HG03039 (cell line): Measurements from ENCODE around the gene GNAS-AS1.
"Not testable (repeated sequence)": the region's sequence is repeated elsewhere in the genome, so short reads cannot be mapped to it uniquely, and the experiment has no call there.

ENCODE experiments used
- ATAC-seq: cut with Tn5 transposase; IDR thresholded peaks from one replicate; pipeline ENCODE4 v1.9.1; 2021; ENCODE audit warnings: mild to moderate bottlenecking, moderate library complexity; ENCODE audit not compliant: unreplicated experiment

The GNAS-AS1 gene

GRCh38 chr20:58838174-58838573 is 12.5 kb downstream of the GNAS-AS1 start:
- ATAC-seq: no peak

DNA sequence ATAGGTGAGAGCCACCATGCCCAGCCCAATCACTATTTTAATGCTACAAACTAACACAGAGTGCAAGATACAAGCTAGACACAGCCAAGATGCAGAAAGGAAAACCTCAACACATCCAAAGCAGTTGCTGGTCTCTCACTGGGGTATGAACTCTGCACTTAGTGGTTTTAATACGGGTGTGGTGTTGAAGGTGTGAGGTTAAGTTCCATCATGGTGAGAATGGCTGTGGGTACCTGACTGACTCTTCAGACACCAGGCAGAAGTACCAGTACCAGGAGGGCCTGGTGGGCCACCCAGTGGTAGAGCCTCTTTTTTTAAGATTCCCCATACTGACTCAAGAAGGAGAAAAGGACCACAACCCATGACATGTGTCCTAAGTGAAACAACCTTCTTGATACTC is 13.0 kb downstream of the GNAS-AS1 start:
- ATAC-seq: no peak

GRCh38 chr20:58836616-58837204 is 14.0 kb downstream of the GNAS-AS1 start:
- ATAC-seq: no peak

- no peak for ATAC-seq
These were observed 15.5 kb downstream of the GNAS-AS1 start for GRCh38 chr20:58835231-58835630.

- ATAC-seq: no peak
These were observed 16.8 kb downstream of the GNAS-AS1 start for GRCh38 chr20:58833921-58834320.

- no peak for ATAC-seq
These were observed 18.2 kb downstream of the GNAS-AS1 start for GRCh38 chr20:58832457-58832856.

GRCh38 chr20:58829531-58829941 is 21.2 kb downstream of the GNAS-AS1 start:
- no peak for ATAC-seq

- not testable (repeated sequence) for ATAC-seq
These were observed 21.9 kb downstream of the GNAS-AS1 start for GRCh38 chr20:58828804-58829203.

GRCh38 chr20:58828136-58828535 is 22.6 kb downstream of the GNAS-AS1 start:
- ATAC-seq: no peak

- ATAC-seq: no peak
These were observed 24.4 kb downstream of the GNAS-AS1 start for GRCh38 chr20:58826271-58826670.

- no peak for ATAC-seq
These were observed 25.3 kb downstream of the GNAS-AS1 start for GRCh38 chr20:58825450-58825849.

DNA sequence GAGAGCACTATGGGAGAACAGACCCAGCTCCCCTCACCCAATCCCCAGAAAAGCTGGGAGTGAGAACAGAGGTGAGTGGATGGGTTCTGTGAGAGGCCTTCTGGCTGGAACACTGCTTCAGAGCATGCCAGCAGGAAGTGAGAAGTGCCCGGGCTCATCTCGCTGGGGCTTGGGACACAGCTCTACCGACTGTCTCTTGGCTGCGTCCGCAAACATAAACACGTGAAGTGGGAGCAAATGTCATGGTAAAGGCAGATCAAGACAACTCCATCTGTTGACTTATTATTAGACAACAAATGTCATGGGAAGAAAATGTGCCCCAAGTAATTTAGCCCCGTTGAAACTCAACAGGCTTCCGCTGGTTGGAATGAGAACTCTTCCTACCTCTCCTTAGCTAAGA is 25.9 kb downstream of the GNAS-AS1 start:
- ATAC-seq: no peak

DNA sequence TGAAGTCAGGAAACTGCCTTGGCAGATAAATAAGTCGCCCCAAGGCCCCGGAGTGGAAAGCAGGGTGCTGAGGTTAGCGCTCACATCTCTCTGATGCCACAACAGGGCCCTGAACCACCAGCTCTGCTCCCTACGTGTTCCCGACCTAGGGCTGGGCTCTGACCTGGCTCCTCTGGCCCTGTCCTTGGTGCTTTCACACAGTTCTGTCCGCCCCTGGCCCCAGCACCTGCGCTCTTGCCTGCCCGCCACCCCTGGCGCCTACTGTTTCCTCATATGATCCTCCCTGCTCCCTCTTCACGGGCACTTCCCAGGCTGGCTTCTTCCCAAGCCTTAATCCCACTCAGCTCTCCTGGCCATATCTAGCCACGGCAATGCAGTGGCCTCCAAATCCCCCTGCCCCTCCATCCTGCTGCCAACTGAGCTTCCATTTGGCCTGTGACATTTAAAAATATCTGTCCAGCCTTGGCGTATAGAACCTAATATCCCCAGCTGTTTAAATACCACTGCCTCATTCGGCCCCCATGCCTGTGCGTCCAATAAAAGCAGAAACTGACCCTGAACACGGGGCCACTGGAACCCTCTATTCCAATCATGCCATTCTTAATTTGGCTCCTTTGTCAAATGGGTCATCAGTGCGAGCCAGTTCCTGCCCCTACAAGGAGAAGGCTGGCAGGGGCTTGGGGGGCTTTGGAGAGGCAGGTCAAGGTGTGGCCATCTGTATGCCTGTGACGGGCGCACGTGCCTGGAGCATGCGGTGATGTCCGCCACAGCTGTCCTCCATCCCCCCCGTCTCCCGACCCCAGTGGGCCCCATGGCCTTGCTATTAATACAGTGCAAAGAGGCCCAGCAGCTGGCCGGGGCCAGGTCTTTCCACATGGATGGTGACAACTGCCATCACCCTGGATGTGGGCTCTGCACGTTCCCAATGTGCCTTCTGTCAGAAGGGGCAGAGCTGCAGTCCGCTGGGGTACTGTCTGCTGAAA is 27.7 kb downstream of the GNAS-AS1 start:
- no peak for ATAC-seq

DNA sequence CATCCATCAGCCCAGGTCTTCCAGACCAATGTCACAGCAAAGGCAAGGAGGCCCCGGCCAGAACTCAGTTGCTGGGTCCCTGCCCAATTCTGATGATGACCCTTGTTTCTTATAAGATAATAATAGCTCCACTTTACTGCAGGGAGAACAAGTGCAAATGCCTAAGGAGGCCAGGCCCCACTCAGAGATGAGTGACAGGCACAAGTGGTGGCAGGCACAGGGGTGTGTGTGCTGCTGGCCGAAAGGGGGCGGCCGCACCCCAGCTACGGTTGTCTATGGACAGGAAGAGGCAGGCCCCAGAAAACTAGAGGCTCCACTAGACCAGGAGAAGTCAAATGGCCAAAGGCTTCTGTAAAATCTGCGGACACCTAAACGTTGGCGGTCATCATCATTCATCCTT is 28.6 kb downstream of the GNAS-AS1 start:
- ATAC-seq: no peak

DNA sequence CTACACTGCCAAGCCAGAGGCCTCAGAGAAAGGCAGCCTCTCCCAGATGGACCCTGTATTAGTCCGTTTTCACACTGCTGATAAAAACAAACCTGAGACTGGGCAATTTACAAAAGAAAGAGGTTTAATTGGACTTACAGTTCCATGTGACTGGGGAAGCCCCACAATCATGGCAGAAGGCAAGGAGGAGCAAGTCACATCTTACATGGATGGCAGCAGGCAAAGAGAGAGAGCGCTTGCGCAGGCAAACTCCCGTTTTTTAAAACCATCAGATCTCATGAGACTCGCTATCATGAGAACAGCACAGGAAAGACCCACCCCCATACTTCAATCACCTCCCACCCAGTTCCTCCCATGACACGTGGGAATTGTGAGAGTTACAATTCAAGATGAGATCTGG is 30.2 kb downstream of the GNAS-AS1 start:
- not testable (repeated sequence) for ATAC-seq

GRCh38 chr20:58819921-58820320 is 30.8 kb downstream of the GNAS-AS1 start:
- no peak for ATAC-seq

GRCh38 chr20:58818586-58819285 is 32.0 kb downstream of the GNAS-AS1 start:
- no peak for ATAC-seq

- no peak for ATAC-seq
These were observed 33.0 kb downstream of the GNAS-AS1 start for GRCh38 chr20:58817748-58818147.

GRCh38 chr20:58816957-58817651 is 33.6 kb downstream of the GNAS-AS1 start:
- ATAC-seq: no peak

- no peak for ATAC-seq
These were observed 34.7 kb downstream of the GNAS-AS1 start for GRCh38 chr20:58816051-58816450.

DNA sequence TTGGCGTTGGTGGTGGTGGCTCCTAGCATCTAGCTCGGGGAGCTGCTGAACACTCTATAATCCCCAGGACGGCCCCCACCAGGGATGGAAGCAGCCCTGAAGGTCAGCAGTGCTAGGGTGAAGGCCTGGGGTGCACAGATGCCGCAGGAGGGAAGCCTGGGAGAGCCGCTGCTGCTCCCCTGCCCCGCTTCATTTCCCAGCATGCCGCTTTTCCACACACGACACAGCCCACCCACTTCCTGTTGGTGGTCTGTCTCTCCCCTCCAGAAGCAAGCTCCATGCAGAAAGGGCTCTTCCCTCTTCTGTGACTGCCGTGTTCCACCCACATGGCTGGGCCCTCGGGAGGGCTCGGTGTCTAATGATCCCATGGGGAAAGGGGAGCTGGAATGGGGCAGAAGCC is 35.3 kb downstream of the GNAS-AS1 start:
- ATAC-seq: no peak
